Smooth muscle cell (in vitro differentiated cells): ENCODE data around the gene VCAN. TPM values are rescaled to one million over a fixed set of nuclear protein-coding genes. Genes with fewer than 3 reads are reported as not detected.

ENCODE experiments used
- DNase-seq: peaks from one replicate; lab custom pipeline; 2025; ENCODE audit not compliant: unreplicated experiment; lab: John Stamatoyannopoulos, UW
- H2AFZ ChIP-seq: fragments of 200-600 bp; sonication (generic); 2 replicates; pipeline ENCODE4 v1.6.0; 2016; ENCODE audit warnings: antibody characterized with exemption, low read depth, mild to moderate bottlenecking
- H3F3A ChIP-seq: fragments of 200-600 bp; sonication (generic); 2 replicates; pipeline ENCODE4 v1.6.0; 2017; ENCODE audit warnings: antibody characterized with exemption, low read depth
- H3K27ac ChIP-seq: fragments of 200-600 bp; sonication (generic); 2 replicates; pipeline ENCODE4 v1.5.1; 2016; ENCODE audit warnings: low read depth, mild to moderate bottlenecking
- H3K27me3 ChIP-seq: fragments of 200-600 bp; sonication (generic); 2 replicates; pipeline ENCODE4 v1.6.1; 2016; ENCODE audit warnings: low read depth, mild to moderate bottlenecking
- H3K36me3 ChIP-seq: fragments of 200-600 bp; sonication (generic); 2 replicates; pipeline ENCODE4 v1.5.1; 2016; ENCODE audit warnings: low read depth
- H3K4me1 ChIP-seq: fragments of 200-600 bp; sonication (generic); 2 replicates; pipeline ENCODE4 v1.5.1; 2016; ENCODE audit warnings: low read depth
- H3K4me2 ChIP-seq: fragments of 200-600 bp; sonication (generic); 2 replicates; pipeline ENCODE4 v1.6.0; 2016; ENCODE audit warnings: mild to moderate bottlenecking
- H3K4me3 ChIP-seq: fragments of 200-600 bp; sonication (generic); 2 replicates; pipeline ENCODE4 v1.5.1; 2016; ENCODE audit warnings: mild to moderate bottlenecking
- H3K79me2 ChIP-seq: fragments of 200-600 bp; sonication (generic); 2 replicates; pipeline ENCODE4 v1.6.0; 2016; ENCODE audit warnings: low read depth, mild to moderate bottlenecking
- H3K9ac ChIP-seq: fragments of 200-600 bp; sonication (generic); 2 replicates; pipeline ENCODE4 v1.6.0; 2016; ENCODE audit warnings: low read depth
- H3K9me3 ChIP-seq: fragments of 200-600 bp; sonication (generic); replicated peaks from 2 replicates; pipeline ENCODE4 v1.5.1; 2016; ENCODE audit warnings: low read depth
- H4K20me1 ChIP-seq: fragments of 200-600 bp; sonication (generic); 2 replicates; pipeline ENCODE4 v1.6.0; 2016; ENCODE audit warnings: low read depth
- CTCF ChIP-seq: fragments of 200-600 bp; sonication (generic); IDR thresholded peaks from 2 replicates; pipeline ENCODE4 v1.5.1; 2017; ENCODE audit warnings: borderline replicate concordance, mild to moderate bottlenecking, antibody characterized with exemption; ENCODE audit not compliant: insufficient read depth, poor library complexity, severe bottlenecking
- WGBS: methylation state at CpG from one replicate; pipeline ENCODE4 v1.1.7; 2016; ENCODE audit warnings: low lambda C conversion rate; 5-methylcytosine and 5-hydroxymethylcytosine counted together
- polyA plus RNA-seq: library from polyadenylated mRNA; unstranded; fragments of >200 nt; fragmentation: Nextera tagmentation; extraction: Ambion mirVana; gene quantifications from 2 replicates; pipeline ENCODE4 v1.2.1, GENCODE V29; 2016
- total RNA-seq: library from RNA; depleted of rRNA; stranded (reverse); fragments of >200 nt; gene quantifications from 2 replicates; pipeline ENCODE4 v1.2.3, GENCODE V29; 2014

VCAN gene
- total RNA-seq = 2,724 and 3,065 TPM in 2 replicates
- polyA plus RNA-seq = 551 and 702 TPM in 2 replicates

- Histone ChIP-seq H3K27me3 (no peaks in the 10 kb centered on the region), H4K20me1 (peaks cover 49% of the 10 kb centered on the region), H3K4me2 (peak within 1 kb of the TSS; percentile 99), H3K27ac (peak within 1 kb of the TSS; percentile 91), H3K36me3 (no peaks in the 10 kb centered on the region), H3K4me3 (peak within 1 kb of the TSS; percentile 75), H3K79me2 (peaks cover 78% of the 10 kb centered on the region), H3K4me1 (peaks cover 52% of the 10 kb centered on the region), H3K9me3 (no peaks in the 10 kb centered on the region), H3F3A (peaks cover 29% of the 10 kb centered on the region), H3K9ac (peak within 1 kb of the TSS; percentile 90), H2AFZ (peak within 1 kb of the TSS; percentile 48)
- WGBS = under 1% methylated on average over 43 of the region's 43 CpGs
- no peak for TF ChIP-seq CTCF
- DNase-seq = peak; percentile 55
These were observed at the start of gene VCAN for GRCh38 chr5:83471405-83472212. Gene VCAN (plus strand): TSS chr5:83471744. CDS start chr5:83483519, 11,775 bp downstream.

GRCh38 chr5:83422284-83422683, 49.3 kb upstream of the VCAN start:
- no peaks in the 10 kb centered on the region for H3K9me3 ChIP-seq
- no peaks in the 10 kb centered on the region for H3K27me3 ChIP-seq
- no peak overlapping the region for H3K4me2 ChIP-seq
- no peaks in the 10 kb centered on the region for H3K36me3 ChIP-seq
- no peak overlapping the region for H3K9ac ChIP-seq
- no peaks in the 10 kb centered on the region for H4K20me1 ChIP-seq
- no peak overlapping the region for H3K27ac ChIP-seq
- no peaks in the 10 kb centered on the region for H3F3A ChIP-seq
- WGBS = 51% methylated on average over 1 of the region's 1 CpG
- no peak for TF ChIP-seq CTCF
- H3K4me1 ChIP-seq = no peaks in the 10 kb centered on the region
- H3K4me3 ChIP-seq = no peak overlapping the region
- H3K79me2 ChIP-seq = no peaks in the 10 kb centered on the region
- no peak for DNase-seq
- no peak overlapping the region for H2AFZ ChIP-seq

- 100% methylated on average over 1 of the region's 1 CpG for WGBS
These were observed 44.7 kb upstream of the VCAN start for GRCh38 chr5:83426855-83427254.

More at GRCh38 chr5:83426855-83427254, 44.7 kb upstream of the VCAN start:
- no peaks in the 10 kb centered on the region for H3K9me3 ChIP-seq
- no peak for TF ChIP-seq CTCF
- H2AFZ ChIP-seq = no peak overlapping the region
- no peak for DNase-seq
- H3K27ac ChIP-seq = no peak overlapping the region
- H3K9ac ChIP-seq = no peak overlapping the region
- H3K4me2 ChIP-seq = no peak overlapping the region
- no peaks in the 10 kb centered on the region for H3K36me3 ChIP-seq
- no peak overlapping the region for H3K4me3 ChIP-seq
- H4K20me1 ChIP-seq = no peaks in the 10 kb centered on the region
- peaks cover 2% of the 10 kb centered on the region for H3F3A ChIP-seq
- H3K79me2 ChIP-seq = no peaks in the 10 kb centered on the region
- H3K4me1 ChIP-seq = peaks cover 13% of the 10 kb centered on the region
- no peaks in the 10 kb centered on the region for H3K27me3 ChIP-seq
